H1 (cell line): ENCODE results near the gene GNAT1. TPM values are rescaled to one million over a fixed set of nuclear protein-coding genes. Genes with fewer than 3 reads are reported as not detected.

Experiments used
- CTCF ChIA-PET: fragments of 300-600 bp; sonication (Branson Sonifier 250); formaldehyde crosslinking; loops from one replicate; lab custom pipeline; 2021; ENCODE audit not compliant: partially characterized antibody; lab: Charles Lee
- POLR2A ChIA-PET: fragments of 300-600 bp; sonication (Branson Sonifier 250); formaldehyde crosslinking; loops from one replicate; lab custom pipeline; 2021; ENCODE audit warnings: inconsistent platforms; ENCODE audit not compliant: partially characterized antibody; lab: Charles Lee
- DNase-seq, 2 experiments: peaks; one replicate each; pipeline versions ENCODE4 v3.0.0 to v3.0.0-alpha.2; 2010 to 2022; ENCODE audit warnings: low spot score in 2 of 2, low read depth in 1 of 2, mixed read lengths in 1 of 2
- FAIRE-seq: peaks from 2 replicates; lab custom pipeline; 2011; peaks lifted over from hg19 to GRCh38; lab: Jason Lieb, UNC
- H2AFZ ChIP-seq: 2 replicates; pipeline ENCODE4 v1.8.1; 2012; ENCODE audit warnings: low read length, inconsistent platforms
- H2AK5ac ChIP-seq: 2 replicates; pipeline ENCODE4 v1.6.1; 2013; ENCODE audit warnings: low read depth, low read length
- H2BK120ac ChIP-seq: replicated peaks from 2 replicates; pipeline ENCODE3; 2013; ENCODE audit warnings: low read depth, low read length, inconsistent platforms
- H2BK12ac ChIP-seq: 2 replicates; pipeline ENCODE4 v1.6.1; 2013; ENCODE audit warnings: low read depth, low read length
- H2BK15ac ChIP-seq: 2 replicates; pipeline ENCODE4 v1.6.1; 2013; ENCODE audit warnings: low read length
- H2BK20ac ChIP-seq: 2 replicates; pipeline ENCODE4 v1.6.1; 2013; ENCODE audit warnings: low read length
- H2BK5ac ChIP-seq: 2 replicates; pipeline ENCODE4 v1.6.1; 2013; ENCODE audit warnings: low read depth, low read length
- H3K14ac ChIP-seq: 2 replicates; pipeline ENCODE4 v1.6.1; 2013; ENCODE audit warnings: inconsistent platforms; ENCODE audit not compliant: insufficient read length
- H3K18ac ChIP-seq: 2 replicates; pipeline ENCODE4 v1.6.1; 2013; ENCODE audit warnings: low read length; ENCODE audit errors: extremely low read depth
- H3K23ac ChIP-seq: 2 replicates; pipeline ENCODE4 v1.6.1; 2013; ENCODE audit warnings: inconsistent platforms; ENCODE audit not compliant: insufficient read length
- H3K23me2 ChIP-seq: 2 replicates; pipeline ENCODE4 v1.6.1; 2013; ENCODE audit warnings: low read depth, low read length
- H3K27ac ChIP-seq: 2 replicates; pipeline ENCODE4 v1.6.1; 2011; ENCODE audit warnings: low read depth, low read length, inconsistent platforms
- H3K27me3 ChIP-seq, 4 experiments: replicated peaks in 1 of 4; 1 replicate in 1 of 4; 2 replicates in 3 of 4; pipeline versions ENCODE4 v1.6.1 to v1.8.1; 2011 to 2013; ENCODE audit warnings: low read length in 3 of 4, mild to moderate bottlenecking in 3 of 4, inconsistent platforms in 2 of 4, mixed read lengths in 2 of 4, moderate library complexity in 1 of 4; ENCODE audit not compliant: control insufficient read depth in 3 of 4, insufficient read depth in 3 of 4; ENCODE audit errors: extremely low read depth in 1 of 4
- H3K36me3 ChIP-seq, 4 experiments: 2 replicates each; pipeline versions ENCODE4 v1.6.1 to v1.8.1; 2011 to 2013; ENCODE audit warnings: mild to moderate bottlenecking in 4 of 4, low read length in 3 of 4, moderate library complexity in 2 of 4, control low read depth in 1 of 4, inconsistent platforms in 1 of 4; ENCODE audit not compliant: insufficient read depth in 4 of 4, control insufficient read depth in 2 of 4
- H3K4ac ChIP-seq: replicated peaks from 2 replicates; pipeline ENCODE3; 2013; ENCODE audit warnings: low read length, low read depth, mixed read lengths, inconsistent platforms; ENCODE audit not compliant: insufficient read length
- H3K4me1 ChIP-seq, 4 experiments: replicated peaks in 1 of 4; 1 replicate in 1 of 4; 2 replicates in 3 of 4; pipeline versions ENCODE4 v1.6.1 to v1.8.1; 2011 to 2013; ENCODE audit warnings: low read length in 3 of 4, inconsistent platforms in 2 of 4, mixed read lengths in 1 of 4; ENCODE audit not compliant: insufficient read depth in 4 of 4, control insufficient read depth in 3 of 4
- H3K4me2 ChIP-seq, 2 experiments: 2 replicates each; pipeline versions ENCODE4 v1.6.1 to v1.8.1; 2011 to 2013; ENCODE audit warnings: low read depth in 2 of 2, low read length in 2 of 2, control low read depth in 1 of 2, inconsistent platforms in 1 of 2, mild to moderate bottlenecking in 1 of 2; ENCODE audit not compliant: insufficient read depth in 1 of 2
- H3K4me3 ChIP-seq, 4 experiments: fragments of 200-600, 300-600 bp in 1 of 4; sonication (generic), shearing (Covaris generic), sonication (Bioruptor Twin) in 1 of 4; 2 replicates each; pipeline versions ENCODE4 v1.5.1 to v1.8.1; 2011 to 2016; ENCODE audit warnings: low read length in 4 of 4, low read depth in 3 of 4, control low read depth in 2 of 4, inconsistent platforms in 2 of 4, mild to moderate bottlenecking in 2 of 4, mixed read lengths in 1 of 4, moderate library complexity in 1 of 4; ENCODE audit not compliant: insufficient read depth in 2 of 4; ENCODE audit errors: extremely low read depth in 1 of 4
- H3K56ac ChIP-seq: replicated peaks from 2 replicates; pipeline ENCODE3; 2013; ENCODE audit warnings: low read depth, mild to moderate bottlenecking, mixed read lengths, low read length, inconsistent platforms; ENCODE audit not compliant: insufficient read length
- H3K79me1 ChIP-seq: 2 replicates; pipeline ENCODE4 v1.6.1; 2013; ENCODE audit warnings: low read depth, low read length, control low read depth
- H3K79me2 ChIP-seq, 2 experiments: 2 replicates each; pipeline versions ENCODE4 v1.6.1 to v1.8.1; 2012 to 2013; ENCODE audit warnings: low read length in 2 of 2, mild to moderate bottlenecking in 2 of 2, inconsistent platforms in 1 of 2; ENCODE audit not compliant: insufficient read depth in 2 of 2, control insufficient read depth in 1 of 2
- H3K9ac ChIP-seq, 4 experiments: replicated peaks in 1 of 4; 1 replicate in 1 of 4; 2 replicates in 3 of 4; pipeline versions ENCODE4 v1.6.1 to v1.8.1; 2011 to 2013; ENCODE audit warnings: low read depth in 3 of 4, low read length in 3 of 4, control low read depth in 2 of 4, mild to moderate bottlenecking in 2 of 4, moderate library complexity in 2 of 4, inconsistent platforms in 1 of 4; ENCODE audit errors: extremely low read depth in 1 of 4
- H3K9me3 ChIP-seq, 2 experiments: 2 replicates each; pipeline versions ENCODE4 v1.6.1 to v1.8.1; 2012 to 2013; ENCODE audit warnings: mild to moderate bottlenecking in 2 of 2, moderate library complexity in 2 of 2, control low read depth in 1 of 2, inconsistent platforms in 1 of 2, low read depth in 1 of 2, low read length in 1 of 2, mixed read lengths in 1 of 2; ENCODE audit not compliant: insufficient read depth in 2 of 2
- H4K20me1 ChIP-seq, 2 experiments: replicated peaks in 1 of 2; 2 replicates each; pipeline versions ENCODE3 to v1.8.1; 2011 to 2013; ENCODE audit warnings: inconsistent platforms in 2 of 2, low read length in 2 of 2, mild to moderate bottlenecking in 1 of 2; ENCODE audit not compliant: insufficient read depth in 2 of 2, control insufficient read depth in 1 of 2
- H4K5ac ChIP-seq: 2 replicates; pipeline ENCODE4 v1.6.1; 2013; ENCODE audit warnings: low read length, low read depth, mixed read lengths, inconsistent platforms; ENCODE audit not compliant: insufficient read length
- H4K8ac ChIP-seq: 2 replicates; pipeline ENCODE4 v1.8.0; 2013; ENCODE audit warnings: mild to moderate bottlenecking, moderate library complexity, low read length, inconsistent platforms; ENCODE audit not compliant: insufficient read depth; ENCODE audit errors: extremely low read depth
- H4K91ac ChIP-seq: replicated peaks from 2 replicates; pipeline ENCODE3; 2013; ENCODE audit warnings: low read length, mixed read lengths, inconsistent platforms; ENCODE audit not compliant: insufficient read length
- RNF2 ChIP-seq: fragments of 200-900, 300-1000 bp; sonication (generic); IDR thresholded peaks from 2 replicates; pipeline ENCODE4 v1.7.1; 2016; ENCODE audit warnings: borderline replicate concordance, low read depth, mild to moderate bottlenecking, antibody characterized with exemption, low read length; ENCODE audit not compliant: poor library complexity, severe bottlenecking; ENCODE audit errors: missing control alignments
- SIN3A ChIP-seq, 2 experiments: IDR thresholded peaks in 1 of 2; conservative IDR thresholded peaks in 1 of 2; 2 replicates each; pipeline ENCODE4 v1.6.1; 2011 to 2012; ENCODE audit warnings: low read length in 2 of 2, improper control_type of control experiment in 1 of 2, low read depth in 1 of 2, mild to moderate bottlenecking in 1 of 2
- WGBS, 2 experiments: shearing (Covaris generic) in 1 of 2; methylation state at CpG; one replicate each; pipeline versions ENCODE4 v1.1.6 to v1.1.7; 2013 to 2015; ENCODE audit warnings: low lambda C conversion rate in 2 of 2, mixed read lengths in 2 of 2, inconsistent platforms in 1 of 2, low coverage in 1 of 2, missing lambda C conversion rate in 1 of 2; ENCODE audit not compliant: insufficient replicate concordance in 2 of 2, insufficient coverage in 1 of 2, insufficient read length in 1 of 2; ENCODE audit errors: extremely low coverage in 1 of 2, missing lambda C conversion rate in 1 of 2; 5-methylcytosine and 5-hydroxymethylcytosine counted together
- polyA plus RNA-seq, 7 experiments: library from polyadenylated mRNA; depleted of rRNA in 3 of 7; stranded (reverse) in 5 of 7; unstranded in 2 of 7; fragments of >200 nt in 5 of 7; fragments of 200-250 nt in 2 of 7; gene quantifications; 1 replicate in 5 of 7; 2 replicates in 1 of 7; 4 replicates in 1 of 7; pipeline versions ENCODE4 v1.2.1 to v1.2.3, GENCODE V29; 2011 to 2013; ENCODE audit warnings: missing spikeins in 2 of 7, mixed read lengths in 2 of 7
- total RNA-seq: library from RNA; stranded (reverse); fragmentation: NEBNext Ultra II Directional; extraction: Animal tissue kit (Norgen Biotek cat#: 25700); gene quantifications from 2 replicates; pipeline ENCODE4 v1.2.1, GENCODE V29; 2021

The GNAT1 gene
- total and polyA plus RNA-seq, 2 of the 8 experiments (the other 6 are each of a cell fraction or from before 2014, with no cell fraction given): 0.08 TPM; not detected in 1

GRCh38 chr3:50167841-50168209, 23.6 kb upstream of the GNAT1 start:
- no peak overlapping the region for H2AK5ac ChIP-seq
- no peak overlapping the region for H4K91ac ChIP-seq
- no peak overlapping the region for H2BK15ac ChIP-seq
- no peak overlapping the region for H3K56ac ChIP-seq
- H3K36me3 ChIP-seq: peaks cover 0 to 8% (median under 1%) of the 10 kb centered on the region in 4 experiments; a peak in 1 of 8 replicates
- DNase-seq (no peak), FAIRE-seq (no peak)
- no peak overlapping the region; a peak in 1 of 4 replicates for H3K4me2 ChIP-seq
- no peak overlapping the region for H3K14ac ChIP-seq
- H4K20me1 ChIP-seq: peaks cover 6 to 18% of the 10 kb centered on the region in 2 experiments
- no peak overlapping the region for H3K23ac ChIP-seq
- POLR2A ChIA-PET: interaction anchor here (0.7 to 3.3 kb wide), 5 partner anchors 9 to 47 kb away, joined by 3 to 19 read pairs (median 7); no protein-coding TSS in a partner anchor
- no peaks in the 10 kb centered on the region for H3K27me3 ChIP-seq
- no peak overlapping the region for H2BK120ac ChIP-seq
- H4K5ac ChIP-seq: no peak overlapping the region
- no peak overlapping the region for H3K4ac ChIP-seq
- H3K4me3 ChIP-seq: no peak overlapping the region
- peak overlapping the region; percentile 87; the same call in 1 of the 2 replicates for H2BK5ac ChIP-seq
- H3K23me2 ChIP-seq: no peaks in the 10 kb centered on the region
- H3K9me3 ChIP-seq: no peaks in the 10 kb centered on the region
- CTCF ChIA-PET: interaction anchor here (0.6 to 25.0 kb wide), 5 partner anchors 23 to 79 kb away, joined by 3 to 299 read pairs (median 7); partner anchors contain the start of gene GNAT1
- no peak overlapping the region for H3K18ac ChIP-seq
- WGBS, 2 experiments: 90% methylated on average over 7 of the region's 7 CpGs; no CpG with 5 or more reads in 1 of the 2 experiments
- H3K4me1 ChIP-seq: peaks cover 0 to 28% (median 20%) of the 10 kb centered on the region in 4 experiments; a peak in 6 of 7 replicates
- H3K79me2 ChIP-seq: peaks cover 0 to 20% of the 10 kb centered on the region in 2 experiments; a peak in 2 of 4 replicates
- no peak overlapping the region for H4K8ac ChIP-seq
- H2BK20ac ChIP-seq: no peak overlapping the region; the same call in 1 of the 2 replicates
- H3K9ac ChIP-seq: no peak overlapping the region
- H2AFZ ChIP-seq: no peak overlapping the region
- no peak overlapping the region for H2BK12ac ChIP-seq
- H3K27ac ChIP-seq: no peak overlapping the region; the same call in 1 of the 2 replicates
- H3K79me1 ChIP-seq: peaks cover 27% of the 10 kb centered on the region
- TF ChIP-seq SIN3A (conservative IDR thresholded peaks at IDR 0.05 in 1 of 2, IDR thresholded peaks at IDR 0.05 in 1 of 2; ENCODE audit: low read depth in 1 of 2, low read length in 2 of 2): no peak
- TF ChIP-seq RNF2: no peak
